Breast epithelium (tissue), 3 donors: ENCODE measurements around the gene GNPTG.

Experiments
- POLR2A ChIP-seq: fragments of 450-650 bp; IDR thresholded peaks from one replicate; pipeline ENCODE4 v1.6.1; 2016; ENCODE audit warnings: antibody characterized with exemption, mild to moderate bottlenecking, moderate library complexity
- POLR2AphosphoS5 ChIP-seq, 3 donors: sonication (generic); formaldehyde crosslinking; IDR thresholded peaks; one replicate each; pipeline ENCODE4 v1.6.1; 2017; ENCODE audit warnings: antibody characterized with exemption in 3 of 3
- TF ChIP-seq, protein P1 (sequence below), 3 donors: fragments of 450-650 bp; IDR thresholded peaks; one replicate each; pipeline ENCODE4 v1.5.1; 2016 to 2017; ENCODE audit warnings: antibody characterized with exemption in 3 of 3, mild to moderate bottlenecking in 3 of 3, moderate library complexity in 3 of 3

DNA sequence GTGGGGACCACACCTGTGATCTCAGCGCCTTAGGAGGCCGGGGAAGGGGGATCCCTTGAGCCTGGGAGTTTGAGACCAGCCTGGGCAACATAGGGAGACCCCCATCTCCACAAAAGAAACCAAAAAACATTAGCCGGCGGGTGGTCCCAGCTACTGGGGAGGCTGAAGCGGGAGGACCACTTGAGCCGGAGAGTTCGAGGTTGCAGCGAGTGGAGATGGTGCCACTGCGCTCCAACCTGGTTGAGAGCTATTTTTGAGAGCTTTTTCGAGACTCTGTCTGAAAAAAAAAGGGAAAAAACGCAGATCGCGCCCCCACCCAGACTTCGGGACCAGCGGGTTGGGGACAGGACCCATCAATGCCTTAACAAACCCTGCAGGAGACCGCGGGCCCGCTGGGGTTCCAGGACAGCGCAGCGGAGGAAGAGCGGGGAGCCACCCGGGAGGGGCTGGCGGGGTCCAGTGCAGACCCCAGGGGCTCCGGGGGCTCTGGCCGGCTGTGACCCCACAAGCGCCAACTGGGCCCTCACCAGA is 19.0 kb upstream of the GNPTG start:
- TF ChIP-seq POLR2AphosphoS5 (IDR thresholded peaks at IDR 0.05) (no peak), POLR2A (no peak)
- TF ChIP-seq, protein P1, sequence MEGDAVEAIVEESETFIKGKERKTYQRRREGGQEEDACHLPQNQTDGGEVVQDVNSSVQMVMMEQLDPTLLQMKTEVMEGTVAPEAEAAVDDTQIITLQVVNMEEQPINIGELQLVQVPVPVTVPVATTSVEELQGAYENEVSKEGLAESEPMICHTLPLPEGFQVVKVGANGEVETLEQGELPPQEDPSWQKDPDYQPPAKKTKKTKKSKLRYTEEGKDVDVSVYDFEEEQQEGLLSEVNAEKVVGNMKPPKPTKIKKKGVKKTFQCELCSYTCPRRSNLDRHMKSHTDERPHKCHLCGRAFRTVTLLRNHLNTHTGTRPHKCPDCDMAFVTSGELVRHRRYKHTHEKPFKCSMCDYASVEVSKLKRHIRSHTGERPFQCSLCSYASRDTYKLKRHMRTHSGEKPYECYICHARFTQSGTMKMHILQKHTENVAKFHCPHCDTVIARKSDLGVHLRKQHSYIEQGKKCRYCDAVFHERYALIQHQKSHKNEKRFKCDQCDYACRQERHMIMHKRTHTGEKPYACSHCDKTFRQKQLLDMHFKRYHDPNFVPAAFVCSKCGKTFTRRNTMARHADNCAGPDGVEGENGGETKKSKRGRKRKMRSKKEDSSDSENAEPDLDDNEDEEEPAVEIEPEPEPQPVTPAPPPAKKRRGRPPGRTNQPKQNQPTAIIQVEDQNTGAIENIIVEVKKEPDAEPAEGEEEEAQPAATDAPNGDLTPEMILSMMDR (IDR thresholded peaks at IDR 0.05): no peak
